H1 (cell line): Measurements from ENCODE around the gene DAPK2. TPM values are rescaled to one million over a fixed set of nuclear protein-coding genes. Genes with fewer than 3 reads are reported as not detected.

Source experiments
- CTCF ChIA-PET: fragments of 300-600 bp; sonication (Branson Sonifier 250); formaldehyde crosslinking; loops from one replicate; lab custom pipeline; 2021; ENCODE audit not compliant: partially characterized antibody; lab: Charles Lee
- POLR2A ChIA-PET: fragments of 300-600 bp; sonication (Branson Sonifier 250); formaldehyde crosslinking; loops from one replicate; lab custom pipeline; 2021; ENCODE audit warnings: inconsistent platforms; ENCODE audit not compliant: partially characterized antibody; lab: Charles Lee
- DNase-seq, 2 experiments: peaks; one replicate each; pipeline versions ENCODE4 v3.0.0 to v3.0.0-alpha.2; 2010 to 2022; ENCODE audit warnings: low spot score in 2 of 2, low read depth in 1 of 2, mixed read lengths in 1 of 2
- FAIRE-seq: peaks from 2 replicates; lab custom pipeline; 2011; peaks lifted over from hg19 to GRCh38; lab: Jason Lieb, UNC
- H2AFZ ChIP-seq: 2 replicates; pipeline ENCODE4 v1.8.1; 2012; ENCODE audit warnings: low read length, inconsistent platforms
- H2AK5ac ChIP-seq: 2 replicates; pipeline ENCODE4 v1.6.1; 2013; ENCODE audit warnings: low read depth, low read length
- H2BK120ac ChIP-seq: replicated peaks from 2 replicates; pipeline ENCODE3; 2013; ENCODE audit warnings: low read depth, low read length, inconsistent platforms
- H2BK12ac ChIP-seq: 2 replicates; pipeline ENCODE4 v1.6.1; 2013; ENCODE audit warnings: low read depth, low read length
- H2BK15ac ChIP-seq: 2 replicates; pipeline ENCODE4 v1.6.1; 2013; ENCODE audit warnings: low read length
- H2BK20ac ChIP-seq: 2 replicates; pipeline ENCODE4 v1.6.1; 2013; ENCODE audit warnings: low read length
- H2BK5ac ChIP-seq: 2 replicates; pipeline ENCODE4 v1.6.1; 2013; ENCODE audit warnings: low read depth, low read length
- H3K14ac ChIP-seq: 2 replicates; pipeline ENCODE4 v1.6.1; 2013; ENCODE audit warnings: inconsistent platforms; ENCODE audit not compliant: insufficient read length
- H3K18ac ChIP-seq: 2 replicates; pipeline ENCODE4 v1.6.1; 2013; ENCODE audit warnings: low read length; ENCODE audit errors: extremely low read depth
- H3K23ac ChIP-seq: 2 replicates; pipeline ENCODE4 v1.6.1; 2013; ENCODE audit warnings: inconsistent platforms; ENCODE audit not compliant: insufficient read length
- H3K23me2 ChIP-seq: 2 replicates; pipeline ENCODE4 v1.6.1; 2013; ENCODE audit warnings: low read depth, low read length
- H3K27ac ChIP-seq: 2 replicates; pipeline ENCODE4 v1.6.1; 2011; ENCODE audit warnings: low read depth, low read length, inconsistent platforms
- H3K27me3 ChIP-seq, 4 experiments: replicated peaks in 1 of 4; 1 replicate in 1 of 4; 2 replicates in 3 of 4; pipeline versions ENCODE4 v1.6.1 to v1.8.1; 2011 to 2013; ENCODE audit warnings: low read length in 3 of 4, mild to moderate bottlenecking in 3 of 4, inconsistent platforms in 2 of 4, mixed read lengths in 2 of 4, moderate library complexity in 1 of 4; ENCODE audit not compliant: control insufficient read depth in 3 of 4, insufficient read depth in 3 of 4; ENCODE audit errors: extremely low read depth in 1 of 4
- H3K36me3 ChIP-seq, 4 experiments: 2 replicates each; pipeline versions ENCODE4 v1.6.1 to v1.8.1; 2011 to 2013; ENCODE audit warnings: mild to moderate bottlenecking in 4 of 4, low read length in 3 of 4, moderate library complexity in 2 of 4, control low read depth in 1 of 4, inconsistent platforms in 1 of 4; ENCODE audit not compliant: insufficient read depth in 4 of 4, control insufficient read depth in 2 of 4
- H3K4ac ChIP-seq: replicated peaks from 2 replicates; pipeline ENCODE3; 2013; ENCODE audit warnings: low read length, low read depth, mixed read lengths, inconsistent platforms; ENCODE audit not compliant: insufficient read length
- H3K4me1 ChIP-seq, 4 experiments: replicated peaks in 1 of 4; 1 replicate in 1 of 4; 2 replicates in 3 of 4; pipeline versions ENCODE4 v1.6.1 to v1.8.1; 2011 to 2013; ENCODE audit warnings: low read length in 3 of 4, inconsistent platforms in 2 of 4, mixed read lengths in 1 of 4; ENCODE audit not compliant: insufficient read depth in 4 of 4, control insufficient read depth in 3 of 4
- H3K4me2 ChIP-seq, 2 experiments: 2 replicates each; pipeline versions ENCODE4 v1.6.1 to v1.8.1; 2011 to 2013; ENCODE audit warnings: low read depth in 2 of 2, low read length in 2 of 2, control low read depth in 1 of 2, inconsistent platforms in 1 of 2, mild to moderate bottlenecking in 1 of 2; ENCODE audit not compliant: insufficient read depth in 1 of 2
- H3K4me3 ChIP-seq, 4 experiments: fragments of 200-600, 300-600 bp in 1 of 4; sonication (generic), shearing (Covaris generic), sonication (Bioruptor Twin) in 1 of 4; 2 replicates each; pipeline versions ENCODE4 v1.5.1 to v1.8.1; 2011 to 2016; ENCODE audit warnings: low read length in 4 of 4, low read depth in 3 of 4, control low read depth in 2 of 4, inconsistent platforms in 2 of 4, mild to moderate bottlenecking in 2 of 4, mixed read lengths in 1 of 4, moderate library complexity in 1 of 4; ENCODE audit not compliant: insufficient read depth in 2 of 4; ENCODE audit errors: extremely low read depth in 1 of 4
- H3K56ac ChIP-seq: replicated peaks from 2 replicates; pipeline ENCODE3; 2013; ENCODE audit warnings: low read depth, mild to moderate bottlenecking, mixed read lengths, low read length, inconsistent platforms; ENCODE audit not compliant: insufficient read length
- H3K79me1 ChIP-seq: 2 replicates; pipeline ENCODE4 v1.6.1; 2013; ENCODE audit warnings: low read depth, low read length, control low read depth
- H3K79me2 ChIP-seq, 2 experiments: 2 replicates each; pipeline versions ENCODE4 v1.6.1 to v1.8.1; 2012 to 2013; ENCODE audit warnings: low read length in 2 of 2, mild to moderate bottlenecking in 2 of 2, inconsistent platforms in 1 of 2; ENCODE audit not compliant: insufficient read depth in 2 of 2, control insufficient read depth in 1 of 2
- H3K9ac ChIP-seq, 4 experiments: replicated peaks in 1 of 4; 1 replicate in 1 of 4; 2 replicates in 3 of 4; pipeline versions ENCODE4 v1.6.1 to v1.8.1; 2011 to 2013; ENCODE audit warnings: low read depth in 3 of 4, low read length in 3 of 4, control low read depth in 2 of 4, mild to moderate bottlenecking in 2 of 4, moderate library complexity in 2 of 4, inconsistent platforms in 1 of 4; ENCODE audit errors: extremely low read depth in 1 of 4
- H3K9me3 ChIP-seq, 2 experiments: 2 replicates each; pipeline versions ENCODE4 v1.6.1 to v1.8.1; 2012 to 2013; ENCODE audit warnings: mild to moderate bottlenecking in 2 of 2, moderate library complexity in 2 of 2, control low read depth in 1 of 2, inconsistent platforms in 1 of 2, low read depth in 1 of 2, low read length in 1 of 2, mixed read lengths in 1 of 2; ENCODE audit not compliant: insufficient read depth in 2 of 2
- H4K20me1 ChIP-seq, 2 experiments: replicated peaks in 1 of 2; 2 replicates each; pipeline versions ENCODE3 to v1.8.1; 2011 to 2013; ENCODE audit warnings: inconsistent platforms in 2 of 2, low read length in 2 of 2, mild to moderate bottlenecking in 1 of 2; ENCODE audit not compliant: insufficient read depth in 2 of 2, control insufficient read depth in 1 of 2
- H4K5ac ChIP-seq: 2 replicates; pipeline ENCODE4 v1.6.1; 2013; ENCODE audit warnings: low read length, low read depth, mixed read lengths, inconsistent platforms; ENCODE audit not compliant: insufficient read length
- H4K8ac ChIP-seq: 2 replicates; pipeline ENCODE4 v1.8.0; 2013; ENCODE audit warnings: mild to moderate bottlenecking, moderate library complexity, low read length, inconsistent platforms; ENCODE audit not compliant: insufficient read depth; ENCODE audit errors: extremely low read depth
- H4K91ac ChIP-seq: replicated peaks from 2 replicates; pipeline ENCODE3; 2013; ENCODE audit warnings: low read length, mixed read lengths, inconsistent platforms; ENCODE audit not compliant: insufficient read length
- BCL11A ChIP-seq, 2 experiments: IDR thresholded peaks; one replicate each; pipeline ENCODE4 v1.6.1; 2011; ENCODE audit warnings: low read depth in 2 of 2, low read length in 2 of 2, mild to moderate bottlenecking in 2 of 2
- CHD1 ChIP-seq: IDR thresholded peaks from 2 replicates; pipeline ENCODE4 v1.6.1; 2012; ENCODE audit warnings: low read depth, low read length, improper control_type of control experiment
- CTBP2 ChIP-seq: IDR thresholded peaks from 2 replicates; pipeline ENCODE4 v1.7.0; 2011; ENCODE audit warnings: borderline replicate concordance, mild to moderate bottlenecking, moderate library complexity, mixed read lengths, low read length; ENCODE audit not compliant: insufficient read depth, insufficient read length
- GABPA ChIP-seq: IDR thresholded peaks from 2 replicates; pipeline ENCODE4 v1.6.1; 2011; ENCODE audit warnings: mild to moderate bottlenecking, low read length, moderate library complexity, borderline replicate concordance; ENCODE audit not compliant: insufficient read depth
- KDM4A ChIP-seq: IDR thresholded peaks from one replicate; pipeline ENCODE4 v1.7.1; 2012; ENCODE audit warnings: low read depth, mild to moderate bottlenecking, moderate library complexity, low read length, inconsistent platforms; ENCODE audit not compliant: severe bottlenecking
- KDM5A ChIP-seq: fragments of 200-600 bp; IDR thresholded peaks from 2 replicates; pipeline ENCODE4 v1.7.1; 2012; ENCODE audit warnings: mild to moderate bottlenecking, low read length, inconsistent platforms, mixed read lengths
- NANOG ChIP-seq: IDR thresholded peaks from 2 replicates; pipeline ENCODE4 v1.6.1; 2011; ENCODE audit warnings: low read length, low read depth, mild to moderate bottlenecking, inconsistent platforms; ENCODE audit not compliant: insufficient read depth, poor library complexity, severe bottlenecking
- SAP30 ChIP-seq: fragments of 300-600 bp; sonication (generic); IDR thresholded peaks from 2 replicates; pipeline ENCODE4 v1.7.1; 2012; ENCODE audit warnings: low read length, moderate library complexity, mild to moderate bottlenecking, inconsistent platforms; ENCODE audit not compliant: insufficient read depth, insufficient replicate concordance
- TAF7 ChIP-seq: optimal IDR thresholded peaks from 2 replicates; pipeline ENCODE3; 2011; ENCODE audit warnings: low read depth, mild to moderate bottlenecking, inconsistent platforms, low read length, moderate library complexity, borderline replicate concordance
- USF2 ChIP-seq: IDR thresholded peaks from 2 replicates; pipeline ENCODE4 v1.6.1; 2011; ENCODE audit warnings: low read length, improper control_type of control experiment
- WGBS, 2 experiments: shearing (Covaris generic) in 1 of 2; methylation state at CpG; one replicate each; pipeline versions ENCODE4 v1.1.6 to v1.1.7; 2013 to 2015; ENCODE audit warnings: low lambda C conversion rate in 2 of 2, mixed read lengths in 2 of 2, inconsistent platforms in 1 of 2, low coverage in 1 of 2, missing lambda C conversion rate in 1 of 2; ENCODE audit not compliant: insufficient replicate concordance in 2 of 2, insufficient coverage in 1 of 2, insufficient read length in 1 of 2; ENCODE audit errors: extremely low coverage in 1 of 2, missing lambda C conversion rate in 1 of 2; 5-methylcytosine and 5-hydroxymethylcytosine counted together
- polyA plus RNA-seq, 7 experiments: library from polyadenylated mRNA; depleted of rRNA in 3 of 7; stranded (reverse) in 5 of 7; unstranded in 2 of 7; fragments of >200 nt in 5 of 7; fragments of 200-250 nt in 2 of 7; gene quantifications; 1 replicate in 5 of 7; 2 replicates in 1 of 7; 4 replicates in 1 of 7; pipeline versions ENCODE4 v1.2.1 to v1.2.3, GENCODE V29; 2011 to 2013; ENCODE audit warnings: missing spikeins in 2 of 7, mixed read lengths in 2 of 7
- total RNA-seq: library from RNA; stranded (reverse); fragmentation: NEBNext Ultra II Directional; extraction: Animal tissue kit (Norgen Biotek cat#: 25700); gene quantifications from 2 replicates; pipeline ENCODE4 v1.2.1, GENCODE V29; 2021

DAPK2 gene
- total and polyA plus RNA-seq, 2 of the 8 experiments (the other 6 are each of a cell fraction or from before 2014, with no cell fraction given): 1.8 to 2.9 TPM

GRCh38 chr15:64050281-64051092, 4.2 kb upstream of the DAPK2 start:
- Histone ChIP-seq H3K79me2 (no peaks in the 10 kb centered on the region), H4K20me1 (no peaks in the 10 kb centered on the region), H3K4me2 (no peak overlapping the region), H3K36me3 (no peaks in the 10 kb centered on the region), H4K91ac (no peak overlapping the region), H3K23me2 (peaks cover 7% of the 10 kb centered on the region; the same call in 1 of the 2 replicates), H2AFZ (no peak overlapping the region), H3K4ac (no peak overlapping the region), H2BK20ac (no peak overlapping the region), H3K23ac (no peak overlapping the region), H3K4me1 (peaks cover 0 to 15% (median 5%) of the 10 kb centered on the region in 4 experiments; a peak in 4 of 7 replicates), H3K27me3 (peaks cover 0 to 20% (median 10%) of the 10 kb centered on the region in 4 experiments; a peak in 5 of 7 replicates), H3K56ac (no peak overlapping the region), H4K5ac (no peak overlapping the region), H2BK12ac (no peak overlapping the region), H2BK5ac (no peak overlapping the region), H2AK5ac (no peak overlapping the region), H3K4me3 (no peak overlapping the region), H3K9ac (no peak overlapping the region), H3K9me3 (no peaks in the 10 kb centered on the region), H2BK15ac (no peak overlapping the region), H3K79me1 (no peaks in the 10 kb centered on the region), H3K14ac (no peak overlapping the region), H4K8ac (no peak overlapping the region), H3K27ac (no peak overlapping the region), H2BK120ac (no peak overlapping the region), H3K18ac (no peak overlapping the region)
- TF ChIP-seq NANOG (no peak), KDM5A (no peak), SAP30 (no peak), KDM4A (no peak), CHD1 (no peak), BCL11A (IDR thresholded peaks at IDR 0.05; ENCODE audit: low read depth in 2 of 2, low read length in 2 of 2) (no peak), USF2 (no peak), GABPA (no peak), CTBP2 (no peak), TAF7 (no peak)
- POLR2A ChIA-PET: interaction anchor here (1.0 to 1.1 kb wide), 3 partner anchors 26 to 130 kb away, joined by 3 to 4 read pairs (median 3); partner anchors contain the start of gene CIAO2A
- FAIRE-seq: no peak
- CTCF ChIA-PET: interaction anchor here (0.6 to 7.7 kb wide), 7 partner anchors 17 to 298 kb away, joined by 3 to 62 read pairs (median 4); no protein-coding TSS in a partner anchor
- no peak for DNase-seq
- WGBS, 2 experiments: 80% methylated on average over 7 of the region's 8 CpGs; no CpG with 5 or more reads in 1 of the 2 experiments
